CD4-positive, alpha-beta T cell treated with Interleukin-15 for 4 hours (primary cell): Measurements from ENCODE around the gene PRMT5.
A peak's percentile ranks its signal among the peaks of the same experiment; 100 is the strongest.
"Not testable (repeated sequence)": the region's sequence is repeated elsewhere in the genome, so short reads cannot be mapped to it uniquely, and the experiment has no call there.

Source experiments
- DNase-seq: peaks from one replicate; pipeline ENCODE4 v3.0.0-alpha.2; 2020; ENCODE audit warnings: low spot score

PRMT5 gene

GRCh38 chr14:22932146-22932545 is 3.0 kb upstream of the PRMT5 start:
- no peak for DNase-seq

GRCh38 chr14:22929961-22930364 is 787 bp upstream of the PRMT5 start:
- no peak for DNase-seq

- DNase-seq: no peak
These were observed 706 bp downstream of the PRMT5 start for GRCh38 chr14:22928237-22929103.

- DNase-seq: no peak
These were observed 2.9 kb downstream of the PRMT5 start for GRCh38 chr14:22926316-22926715.

GRCh38 chr14:22925513-22925912 is 3.7 kb downstream of the PRMT5 start:
- no peak for DNase-seq

- no peak for DNase-seq
These were observed 5.4 kb downstream of the PRMT5 start for GRCh38 chr14:22923746-22924145.

- DNase-seq: no peak
These were observed 6.9 kb downstream of the PRMT5 start for GRCh38 chr14:22922294-22922693.

- DNase-seq: no peak
These were observed 8.5 kb downstream of the PRMT5 start for GRCh38 chr14:22920697-22921096.

GRCh38 chr14:22919601-22919921 is 9.6 kb downstream of the PRMT5 start:
- no peak for DNase-seq

- peak; percentile 100 for DNase-seq
These were observed 10.2 kb downstream of the PRMT5 start, which contains the start of gene RBM23 for GRCh38 chr14:22918804-22919600. Gene RBM23 (minus strand): TSS chr14:22919149.

- DNase-seq: no peak
These were observed 13.2 kb downstream of the PRMT5 start for GRCh38 chr14:22915886-22916521.

GRCh38 chr14:22914836-22915235 is 14.3 kb downstream of the PRMT5 start:
- not testable (repeated sequence) for DNase-seq

- DNase-seq: no peak
These were observed 18.3 kb downstream of the PRMT5 start for GRCh38 chr14:22910916-22911315.

GRCh38 chr14:22908601-22909000 is 20.6 kb downstream of the PRMT5 start:
- DNase-seq: no peak

- DNase-seq: no peak
These were observed 21.7 kb downstream of the PRMT5 start for GRCh38 chr14:22907429-22907828.

GRCh38 chr14:22906073-22906472 is 23.1 kb downstream of the PRMT5 start:
- DNase-seq: no peak

- DNase-seq: no peak
These were observed 23.5 kb downstream of the PRMT5 start for GRCh38 chr14:22905627-22906026.

- no peak for DNase-seq
These were observed 25.5 kb downstream of the PRMT5 start for GRCh38 chr14:22903742-22904087.

GRCh38 chr14:22901799-22902198 is 27.4 kb downstream of the PRMT5 start:
- DNase-seq: no peak

- DNase-seq: peak; percentile 70
These were observed 28.9 kb downstream of the PRMT5 start for GRCh38 chr14:22900081-22900799.

GRCh38 chr14:22898302-22899090 is 30.7 kb downstream of the PRMT5 start:
- DNase-seq: no peak
